Dedifferentiated amniotic fluid mesenchymal stem cell (primary cell): ENCODE results near the gene RHBDF2.

Source experiments
- DNase-seq: peaks from one replicate; pipeline ENCODE4 v3.0.0-alpha.2; 2016; ENCODE audit errors: extremely low spot score

Gene RHBDF2

DNA sequence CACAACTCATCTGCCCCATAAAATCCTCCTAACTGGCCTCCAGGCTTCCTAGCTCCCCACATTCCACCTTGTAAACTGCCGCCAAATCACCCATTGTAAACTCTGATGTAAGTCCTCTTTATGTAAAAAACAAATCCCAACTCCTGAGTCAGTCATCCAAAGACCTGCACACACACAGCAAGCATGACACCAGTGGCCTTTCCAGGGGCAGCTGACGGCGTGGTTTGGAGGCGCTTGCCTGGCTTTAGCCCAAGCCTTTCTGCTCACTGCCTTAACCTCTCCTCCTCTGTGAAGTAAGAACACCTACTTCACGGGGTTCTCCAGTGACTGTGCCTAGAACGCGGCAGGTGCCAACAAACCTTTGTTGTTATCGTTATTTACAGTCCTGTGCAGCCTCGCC is 62.3 kb downstream of the RHBDF2 start:
- no peak for DNase-seq

GRCh38 chr17:76437467-76438402 is 63.5 kb downstream of the RHBDF2 start:
- DNase-seq: no peak

GRCh38 chr17:76435751-76436150 is 65.5 kb downstream of the RHBDF2 start:
- no peak for DNase-seq

- no peak for DNase-seq
Observed at GRCh38 chr17:76434870-76435269, 66.4 kb downstream of the RHBDF2 start.

GRCh38 chr17:76433693-76434092 is 67.5 kb downstream of the RHBDF2 start:
- DNase-seq: no peak

- DNase-seq: no peak
Observed at GRCh38 chr17:76432712-76433336, 68.4 kb downstream of the RHBDF2 start.

- no peak for DNase-seq
Observed at GRCh38 chr17:76432004-76432403, 69.2 kb downstream of the RHBDF2 start.

GRCh38 chr17:76431509-76431908 is 69.7 kb downstream of the RHBDF2 start:
- no peak for DNase-seq

DNA sequence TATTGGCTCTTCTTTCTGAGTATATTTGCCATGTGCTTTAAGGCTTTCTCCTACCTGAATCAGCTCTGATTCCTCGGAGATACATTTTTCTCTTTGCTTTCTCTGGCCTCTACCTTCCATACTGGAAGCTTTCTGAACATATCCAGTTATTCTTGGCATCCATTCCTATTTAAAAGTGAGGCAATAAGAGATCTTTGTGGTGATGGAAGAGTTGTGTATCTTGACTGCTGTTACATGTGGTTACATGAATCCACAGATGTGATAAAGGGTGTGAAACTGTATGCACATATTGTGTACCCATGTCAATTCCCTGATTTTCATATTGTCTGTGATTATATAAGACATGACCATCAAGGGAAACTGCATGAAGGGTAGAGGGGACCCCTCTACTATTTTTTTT is 72.7 kb downstream of the RHBDF2 start:
- no peak for DNase-seq

DNA sequence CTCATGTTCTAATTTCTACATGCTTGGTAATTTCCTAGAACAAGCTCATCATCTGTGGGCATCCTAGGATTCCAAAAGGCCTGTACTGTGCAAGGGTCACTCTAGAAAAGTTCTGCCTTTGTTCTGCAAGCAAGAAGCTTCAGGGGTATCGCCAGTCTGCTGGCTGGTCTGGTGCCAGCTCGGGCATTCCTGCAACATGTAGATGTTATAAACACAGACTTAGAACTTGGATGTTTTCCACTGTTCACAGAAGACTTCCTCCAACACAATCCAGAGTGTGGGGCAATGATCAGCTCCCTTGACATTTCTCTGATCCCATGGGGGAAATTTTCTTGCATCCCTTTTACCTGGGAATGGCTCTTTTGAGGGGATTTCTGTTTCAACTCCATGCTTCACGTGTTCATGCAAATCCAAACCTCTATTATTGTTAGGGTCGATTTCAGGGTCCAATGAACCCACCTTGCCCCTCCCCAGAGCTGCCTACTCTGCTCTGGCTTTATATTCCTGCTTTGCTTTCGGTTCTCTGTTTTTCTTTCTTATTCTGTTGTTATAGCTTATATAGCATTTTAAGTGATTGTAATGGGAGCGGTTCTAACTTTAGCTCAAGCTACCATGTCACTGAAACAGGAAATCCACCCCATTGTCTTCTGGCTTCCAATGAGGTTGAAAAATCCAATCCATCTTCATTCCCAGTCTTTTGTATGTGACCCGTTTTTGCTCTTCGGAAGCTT is 73.6 kb downstream of the RHBDF2 start:
- no peak for DNase-seq

GRCh38 chr17:76426853-76427252 is 74.4 kb downstream of the RHBDF2 start:
- no peak for DNase-seq

DNA sequence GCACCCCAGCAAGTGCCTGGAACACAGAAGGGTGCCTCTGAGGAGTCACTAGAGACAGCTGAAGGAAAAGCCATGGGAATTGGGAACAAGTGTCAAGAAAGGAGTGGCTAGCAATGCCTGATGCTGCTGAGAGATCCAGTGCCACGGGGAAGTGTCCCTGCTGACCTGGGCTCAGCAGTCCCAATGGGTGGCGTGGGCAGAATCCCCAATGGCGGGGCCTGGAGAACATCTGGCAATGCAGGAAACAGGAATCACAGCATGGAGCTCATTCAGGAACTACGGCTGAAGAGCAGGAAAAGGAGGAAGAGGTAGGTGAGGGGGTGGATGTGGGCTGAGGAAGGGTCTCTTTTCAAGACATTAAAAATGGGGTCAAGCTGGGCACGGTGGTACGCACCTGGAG is 78.4 kb downstream of the RHBDF2 start:
- no peak for DNase-seq

DNA sequence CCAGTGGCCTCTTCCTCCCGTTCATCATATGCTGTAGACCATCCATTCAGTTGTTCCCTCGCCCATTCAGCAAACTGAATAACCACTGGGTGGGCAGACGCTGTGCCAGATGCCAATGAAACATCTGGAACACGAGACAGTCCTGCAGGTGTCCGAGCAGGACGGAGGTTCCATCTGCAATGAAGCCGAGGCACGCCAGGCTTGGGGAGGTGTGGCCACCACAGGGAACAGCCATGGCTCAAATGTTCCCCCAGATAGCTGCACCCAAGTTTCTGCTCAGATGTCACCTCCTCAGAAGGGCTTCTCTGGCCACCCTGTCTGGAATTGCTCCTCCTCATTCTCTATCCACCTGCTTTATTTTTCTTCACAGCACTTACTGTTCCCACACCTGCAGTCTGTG is 78.8 kb downstream of the RHBDF2 start:
- DNase-seq: no peak

GRCh38 chr17:76421044-76421407 is 80.2 kb downstream of the RHBDF2 start:
- DNase-seq: no peak
